ENCODE data around the gene PES1.

DNA sequence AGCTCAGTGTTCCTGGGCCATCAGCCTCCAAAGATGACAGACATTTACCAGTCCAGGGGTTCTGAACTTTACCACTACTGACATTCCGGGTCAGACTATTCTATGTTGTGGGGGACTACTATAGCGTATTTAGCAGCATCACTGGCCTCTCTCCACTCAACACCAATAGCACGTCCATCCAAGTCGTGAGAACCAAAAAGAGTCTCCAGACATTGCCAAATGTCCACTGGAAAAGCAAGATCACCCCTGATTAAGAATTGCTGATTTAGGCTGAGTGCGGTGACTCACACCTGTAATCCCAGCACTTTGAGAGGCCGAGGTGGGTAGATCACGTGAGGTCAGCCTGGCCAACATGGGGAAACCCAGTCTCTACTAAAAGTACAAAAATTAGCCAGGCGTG, 5.3 kb downstream of the PES1 start:
- TF ChIP-seq, protein P1, sequence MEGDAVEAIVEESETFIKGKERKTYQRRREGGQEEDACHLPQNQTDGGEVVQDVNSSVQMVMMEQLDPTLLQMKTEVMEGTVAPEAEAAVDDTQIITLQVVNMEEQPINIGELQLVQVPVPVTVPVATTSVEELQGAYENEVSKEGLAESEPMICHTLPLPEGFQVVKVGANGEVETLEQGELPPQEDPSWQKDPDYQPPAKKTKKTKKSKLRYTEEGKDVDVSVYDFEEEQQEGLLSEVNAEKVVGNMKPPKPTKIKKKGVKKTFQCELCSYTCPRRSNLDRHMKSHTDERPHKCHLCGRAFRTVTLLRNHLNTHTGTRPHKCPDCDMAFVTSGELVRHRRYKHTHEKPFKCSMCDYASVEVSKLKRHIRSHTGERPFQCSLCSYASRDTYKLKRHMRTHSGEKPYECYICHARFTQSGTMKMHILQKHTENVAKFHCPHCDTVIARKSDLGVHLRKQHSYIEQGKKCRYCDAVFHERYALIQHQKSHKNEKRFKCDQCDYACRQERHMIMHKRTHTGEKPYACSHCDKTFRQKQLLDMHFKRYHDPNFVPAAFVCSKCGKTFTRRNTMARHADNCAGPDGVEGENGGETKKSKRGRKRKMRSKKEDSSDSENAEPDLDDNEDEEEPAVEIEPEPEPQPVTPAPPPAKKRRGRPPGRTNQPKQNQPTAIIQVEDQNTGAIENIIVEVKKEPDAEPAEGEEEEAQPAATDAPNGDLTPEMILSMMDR (IDR thresholded peaks at IDR 0.05; ENCODE audit: extremely low read depth in 1 of 2, insufficient read depth in 1 of 2, low read depth in 1 of 2, low read length in 2 of 2) = no peak
- TF ChIP-seq MYC (IDR thresholded peaks at IDR 0.05; ENCODE audit: low read depth, low read length) = no peak
- no peak for TF ChIP-seq POLR2AphosphoS5 (IDR thresholded peaks at IDR 0.05; ENCODE audit: insufficient read depth, low read depth, low read length)
- no peak for TF ChIP-seq POLR2A (IDR thresholded peaks at IDR 0.05; ENCODE audit: low read depth, low read length)
- no peak for TF ChIP-seq JUN (IDR thresholded peaks at IDR 0.05; ENCODE audit: borderline replicate concordance, insufficient read depth, insufficient read length, low read depth)
- no peak for TF ChIP-seq EZH2 (IDR thresholded peaks at IDR 0.05; ENCODE audit: borderline replicate concordance, low read depth, low read length, severe bottlenecking)

Data from endothelial cell of umbilical vein (primary cell).